Activated CD4-positive, alpha-beta T cell treated with anti-CD3 and anti-CD28 coated beads, Interleukin-2, amount 10 ng/mL, durations not matched to agents 24 days and 14 days (primary cell): ENCODE results near the gene SHB. TPM values are rescaled to one million over a fixed set of nuclear protein-coding genes. Genes with fewer than 3 reads are reported as not detected.

Source experiments
- DNase-seq: peaks from one replicate; pipeline ENCODE4 v3.0.0; 2022
- H3K27ac Mint-ChIP-seq: one replicate; pipeline ENCODE4 v1.8.0; 2022; ENCODE audit warnings: mild to moderate bottlenecking, mixed read lengths
- H3K27me3 Mint-ChIP-seq: one replicate; pipeline ENCODE4 v1.8.0; 2022; ENCODE audit warnings: mixed read lengths
- H3K36me3 Mint-ChIP-seq: one replicate; pipeline ENCODE4 v1.8.0; 2022; ENCODE audit warnings: low read depth, mild to moderate bottlenecking, mixed read lengths
- H3K4me1 Mint-ChIP-seq: one replicate; pipeline ENCODE4 v1.8.0; 2021; ENCODE audit warnings: mixed read lengths
- H3K4me3 Mint-ChIP-seq: one replicate; pipeline ENCODE4 v1.8.0; 2022; ENCODE audit warnings: mild to moderate bottlenecking, moderate library complexity, mixed read lengths
- H3K9me3 Mint-ChIP-seq: one replicate; pipeline ENCODE4 v1.8.0; 2021; ENCODE audit warnings: mixed read lengths
- intact Hi-C: fragments of 100-400 bp; cut with micrococcal nuclease; formaldehyde crosslinking; loops from one replicate; pipeline ENCODE4 v1.15.1; 2023
- total RNA-seq: library from RNA; stranded (reverse); gene quantifications from 2 replicates; pipeline ENCODE4 v1.2.3, GENCODE V29; 2022

Gene SHB
- total RNA-seq, 1 donor from 2014 or later: 2.1 TPM

DNA sequence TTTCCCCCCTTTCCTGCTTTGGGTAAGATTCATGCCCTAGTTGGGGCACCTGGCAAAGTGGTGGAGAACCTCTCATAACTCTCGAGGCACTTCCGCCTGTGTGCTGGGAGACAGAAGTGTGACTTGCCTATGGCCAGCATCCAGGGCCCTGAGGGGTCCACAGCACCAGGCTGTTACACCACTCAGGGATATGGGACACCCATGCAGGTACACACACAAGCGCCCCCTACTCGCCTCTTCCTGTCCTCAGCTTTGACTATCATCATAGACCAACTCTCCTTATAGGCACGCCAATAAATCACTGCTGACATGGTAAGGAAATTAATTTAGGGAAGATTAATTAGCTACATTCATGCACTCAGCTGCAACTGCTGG is 45.4 kb downstream of the SHB start:
- Mint-ChIP-seq H3K36me3 (no peaks in the 10 kb centered on the region), H3K4me3 (no peak overlapping the region), H3K27ac (no peak overlapping the region), H3K9me3 (no peaks in the 10 kb centered on the region), H3K27me3 (peaks cover under 1% of the 10 kb centered on the region), H3K4me1 (no peaks in the 10 kb centered on the region)
- intact Hi-C loops: no loop called here
- DNase-seq: no peak

DNA sequence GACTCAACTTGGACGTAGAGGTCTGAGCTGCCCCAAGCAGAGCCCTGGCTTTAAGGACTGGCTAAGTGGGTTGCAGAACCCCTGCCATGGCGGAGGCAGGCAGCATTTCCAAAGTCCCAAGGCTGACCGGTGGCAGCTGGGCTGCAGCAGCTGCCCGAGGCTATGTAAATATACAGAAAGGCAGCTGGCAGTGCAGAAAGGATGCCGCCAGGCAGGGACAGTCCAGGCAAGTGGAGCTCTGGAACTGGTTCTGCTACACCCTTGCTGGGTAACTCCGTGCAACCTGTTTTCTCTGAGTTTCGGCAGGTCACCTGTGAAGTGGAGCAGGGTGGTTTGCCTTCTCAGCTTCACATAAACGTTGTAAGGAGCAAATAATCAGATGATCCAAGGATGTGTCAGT is 46.0 kb downstream of the SHB start:
- peaks cover 2% of the 10 kb centered on the region for H3K27me3 Mint-ChIP-seq
- no peak for DNase-seq
- no peaks in the 10 kb centered on the region for H3K9me3 Mint-ChIP-seq
- H3K4me3 Mint-ChIP-seq: no peak overlapping the region
- no peaks in the 10 kb centered on the region for H3K36me3 Mint-ChIP-seq
- H3K4me1 Mint-ChIP-seq: no peaks in the 10 kb centered on the region
- no peak overlapping the region for H3K27ac Mint-ChIP-seq
- intact Hi-C loops: no loop called here

DNA sequence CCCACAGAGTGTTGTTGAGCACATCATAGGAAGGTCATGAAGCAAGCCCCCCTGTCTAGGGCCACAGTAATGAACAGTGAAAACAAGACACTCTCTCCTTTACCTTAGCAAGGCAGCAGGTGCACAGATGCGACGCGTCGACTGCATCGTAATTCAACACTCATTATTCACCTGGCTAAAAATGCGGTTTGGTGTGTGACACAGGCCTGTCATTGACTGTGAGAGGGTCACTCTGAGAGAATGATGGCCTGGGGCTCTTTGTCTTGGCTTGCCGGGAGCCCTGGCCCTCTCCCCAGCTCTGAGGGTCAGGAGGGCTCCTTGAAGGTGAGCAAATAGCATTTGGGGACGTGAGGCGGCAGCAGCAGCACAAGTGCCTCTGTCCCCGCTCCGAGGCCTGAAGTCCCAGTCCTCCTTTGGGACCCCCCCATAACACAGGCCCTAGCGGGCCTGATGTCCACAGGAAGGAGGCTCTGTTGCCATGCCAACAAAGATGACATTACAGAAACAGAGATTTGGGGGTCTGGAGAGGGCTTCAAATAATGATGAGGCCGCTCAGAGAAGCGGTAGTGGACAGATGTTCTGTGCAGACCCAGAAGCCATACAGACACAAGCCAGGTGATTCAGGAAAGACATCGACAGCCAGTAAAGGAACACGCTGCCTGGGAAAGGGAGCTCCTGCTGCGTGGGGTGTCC is 46.7 kb downstream of the SHB start:
- no peaks in the 10 kb centered on the region for H3K9me3 Mint-ChIP-seq
- H3K36me3 Mint-ChIP-seq: no peaks in the 10 kb centered on the region
- no peaks in the 10 kb centered on the region for H3K4me1 Mint-ChIP-seq
- H3K27ac Mint-ChIP-seq: no peak overlapping the region
- no peak for DNase-seq
- no peak overlapping the region for H3K4me3 Mint-ChIP-seq
- intact Hi-C loops: no loop called here
- peaks cover 2% of the 10 kb centered on the region for H3K27me3 Mint-ChIP-seq

DNA sequence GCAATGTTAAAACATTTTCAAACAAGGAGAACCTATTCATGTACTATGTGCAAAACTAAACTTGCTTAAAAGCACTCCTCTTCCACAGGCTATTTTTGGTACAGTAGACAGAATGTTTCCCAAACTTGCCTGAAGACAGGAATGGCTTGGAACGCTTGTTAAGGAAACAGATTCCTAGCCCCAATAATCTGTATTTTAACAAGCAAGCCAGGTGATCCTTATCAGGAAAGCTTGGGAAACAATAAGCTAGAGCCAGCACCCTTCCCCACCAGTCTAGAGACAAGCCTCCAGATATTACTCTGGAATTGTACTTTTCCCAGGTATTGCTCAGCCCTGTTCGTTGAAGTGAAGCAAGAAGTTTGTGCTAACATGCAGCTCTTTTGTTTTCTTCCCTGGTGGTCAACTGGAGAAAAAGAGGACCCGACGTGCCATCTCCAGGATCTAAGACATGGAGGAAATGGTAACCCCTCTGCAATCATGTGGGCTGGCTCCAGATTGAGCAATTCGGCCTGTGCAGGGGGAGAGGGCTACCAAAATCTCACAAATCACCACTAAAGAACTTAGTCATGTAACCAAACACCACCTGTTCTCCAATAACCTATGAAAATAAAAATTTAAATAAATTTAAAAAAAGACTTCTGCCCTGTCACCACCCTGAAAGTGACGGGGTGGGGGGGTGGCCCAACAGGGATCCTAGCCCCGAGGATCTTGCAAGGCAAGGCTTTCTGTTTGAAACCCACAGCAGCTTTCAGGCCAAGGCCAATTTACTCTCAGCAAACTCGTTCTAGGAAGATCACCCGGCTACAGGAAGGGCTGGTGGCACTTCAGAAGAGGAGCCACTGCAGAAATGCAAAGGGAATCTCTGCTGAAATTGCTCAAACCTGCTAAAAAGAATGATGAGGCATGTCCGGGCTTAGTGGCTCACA is 48.6 kb downstream of the SHB start:
- H3K4me1 Mint-ChIP-seq: no peaks in the 10 kb centered on the region
- intact Hi-C loops: no loop called here

DNA sequence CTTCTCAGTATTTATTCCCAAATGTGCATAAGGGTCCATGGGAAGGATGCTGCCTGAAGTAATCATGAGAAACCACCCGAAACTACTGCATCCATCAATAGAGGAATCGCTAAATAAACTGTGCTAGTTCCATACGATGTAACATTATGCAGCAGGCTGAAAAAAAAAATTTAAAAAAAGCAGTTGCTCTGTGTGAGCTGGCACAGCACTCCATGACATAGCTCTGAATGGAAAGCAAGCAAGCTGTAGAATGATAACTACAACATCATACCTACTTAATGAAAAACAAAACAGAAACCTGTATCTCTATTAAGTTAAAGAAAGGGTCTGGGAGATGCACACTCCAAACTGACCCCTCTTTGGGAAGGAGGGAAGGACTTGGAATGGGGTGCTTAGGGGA is 49.3 kb downstream of the SHB start:
- Mint-ChIP-seq H3K36me3 (no peaks in the 10 kb centered on the region), H3K9me3 (no peaks in the 10 kb centered on the region)
- intact Hi-C loops: no loop called here

More for the DNA sequence above, 48.6 kb downstream of the SHB start:
- Mint-ChIP-seq H3K27me3 (peaks cover 2% of the 10 kb centered on the region), H3K4me3 (no peak overlapping the region), H3K9me3 (no peaks in the 10 kb centered on the region), H3K36me3 (no peaks in the 10 kb centered on the region), H3K27ac (no peak overlapping the region)
- no peak for DNase-seq

DNA sequence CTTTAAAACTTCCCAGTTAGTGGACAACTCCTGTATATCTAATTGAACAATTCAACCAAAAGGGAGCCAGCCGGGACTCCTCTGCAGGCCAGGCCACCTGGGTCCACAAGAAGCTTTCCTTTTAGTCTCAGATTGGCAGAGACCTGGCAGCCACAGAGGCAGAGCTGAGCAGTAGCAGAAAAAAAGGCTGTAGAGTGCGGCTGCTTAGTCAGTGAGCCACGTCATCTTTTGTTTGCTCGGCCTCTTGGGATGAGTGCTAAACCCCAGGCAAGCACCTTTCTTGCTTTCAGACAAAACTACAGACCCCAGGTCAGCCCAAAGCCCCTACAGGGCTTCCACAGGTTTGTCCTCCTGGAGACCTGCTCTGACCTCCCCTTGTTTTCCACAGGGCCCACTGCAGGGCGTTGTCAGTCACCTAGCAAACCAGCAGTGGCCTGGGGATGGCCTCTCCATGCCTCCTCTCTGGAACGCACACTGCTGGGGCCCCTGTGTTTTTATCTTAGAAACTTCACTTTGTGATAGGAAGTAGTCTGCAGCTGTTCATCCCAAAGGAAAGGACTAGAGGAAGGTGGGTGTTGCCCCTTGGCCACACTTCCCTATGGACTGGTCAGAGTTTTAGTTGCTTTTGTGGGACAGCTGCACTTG is 49.9 kb downstream of the SHB start:
- Mint-ChIP-seq H3K4me1 (no peaks in the 10 kb centered on the region), H3K27me3 (peaks cover 2% of the 10 kb centered on the region), H3K36me3 (no peaks in the 10 kb centered on the region), H3K4me3 (no peak overlapping the region), H3K27ac (no peak overlapping the region), H3K9me3 (no peaks in the 10 kb centered on the region)
- DNase-seq: no peak
- intact Hi-C loops: no loop called here

More for the DNA sequence above, 49.3 kb downstream of the SHB start:
- Mint-ChIP-seq H3K4me3 (no peak overlapping the region), H3K27ac (no peak overlapping the region), H3K4me1 (no peaks in the 10 kb centered on the region), H3K27me3 (peaks cover 2% of the 10 kb centered on the region)
- no peak for DNase-seq

DNA sequence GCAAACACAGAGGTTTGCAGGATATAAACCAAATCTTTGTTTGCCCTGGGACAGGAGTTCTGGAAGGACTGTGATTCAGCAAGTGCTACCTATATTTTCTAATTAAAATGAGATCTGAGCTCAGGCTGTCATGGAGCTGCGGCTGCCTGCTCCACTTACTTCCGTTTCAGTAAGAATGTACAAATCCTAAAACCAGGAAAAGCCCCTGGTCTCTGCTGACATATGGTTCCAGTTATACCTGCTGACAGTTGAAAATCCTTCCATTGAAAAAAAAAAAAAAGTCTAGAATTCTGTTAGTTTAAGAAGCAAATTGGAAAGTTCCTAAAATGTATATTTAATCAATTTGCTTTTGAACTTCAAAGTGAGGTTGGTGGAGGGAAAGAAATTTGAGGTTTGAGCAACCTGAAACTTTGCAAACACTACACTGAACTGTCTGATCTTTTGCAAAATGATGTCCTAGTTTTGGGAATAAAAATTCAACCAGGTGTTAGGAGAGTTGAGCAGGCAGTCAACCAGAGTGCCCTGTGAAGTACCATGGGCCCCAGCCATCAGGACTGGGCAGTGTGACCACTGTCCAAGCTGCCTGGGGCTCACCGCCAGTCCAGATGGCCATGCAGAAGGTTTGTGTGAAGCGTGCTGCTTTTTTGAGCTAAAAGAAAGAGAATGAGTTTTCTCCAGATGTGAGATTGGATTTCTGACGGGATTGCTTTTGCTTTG is 50.6 kb downstream of the SHB start:
- intact Hi-C loops: no loop called here
- Mint-ChIP-seq H3K4me1 (no peaks in the 10 kb centered on the region), H3K4me3 (no peak overlapping the region), H3K27ac (no peak overlapping the region), H3K27me3 (peaks cover 2% of the 10 kb centered on the region), H3K9me3 (no peaks in the 10 kb centered on the region), H3K36me3 (no peaks in the 10 kb centered on the region)
- no peak for DNase-seq

DNA sequence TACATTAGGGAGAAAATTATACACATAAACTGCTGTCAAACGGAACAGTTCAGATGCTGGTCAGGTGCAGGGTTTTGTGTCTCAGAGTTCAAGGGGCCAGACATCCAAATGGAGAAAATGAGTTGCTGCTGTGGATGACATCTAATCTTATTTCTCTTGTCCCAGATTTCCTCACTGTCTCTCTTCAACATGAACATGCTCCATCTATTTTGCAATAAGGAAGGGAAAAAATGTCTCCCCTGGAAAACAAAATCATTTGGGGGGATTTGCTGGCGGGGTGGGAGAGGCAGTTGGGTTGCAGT is 51.2 kb downstream of the SHB start:
- Mint-ChIP-seq H3K9me3 (no peaks in the 10 kb centered on the region), H3K4me1 (no peaks in the 10 kb centered on the region), H3K27ac (no peak overlapping the region), H3K36me3 (no peaks in the 10 kb centered on the region), H3K4me3 (no peak overlapping the region), H3K27me3 (peaks cover 2% of the 10 kb centered on the region)
- intact Hi-C loops: no loop called here
- DNase-seq: no peak

DNA sequence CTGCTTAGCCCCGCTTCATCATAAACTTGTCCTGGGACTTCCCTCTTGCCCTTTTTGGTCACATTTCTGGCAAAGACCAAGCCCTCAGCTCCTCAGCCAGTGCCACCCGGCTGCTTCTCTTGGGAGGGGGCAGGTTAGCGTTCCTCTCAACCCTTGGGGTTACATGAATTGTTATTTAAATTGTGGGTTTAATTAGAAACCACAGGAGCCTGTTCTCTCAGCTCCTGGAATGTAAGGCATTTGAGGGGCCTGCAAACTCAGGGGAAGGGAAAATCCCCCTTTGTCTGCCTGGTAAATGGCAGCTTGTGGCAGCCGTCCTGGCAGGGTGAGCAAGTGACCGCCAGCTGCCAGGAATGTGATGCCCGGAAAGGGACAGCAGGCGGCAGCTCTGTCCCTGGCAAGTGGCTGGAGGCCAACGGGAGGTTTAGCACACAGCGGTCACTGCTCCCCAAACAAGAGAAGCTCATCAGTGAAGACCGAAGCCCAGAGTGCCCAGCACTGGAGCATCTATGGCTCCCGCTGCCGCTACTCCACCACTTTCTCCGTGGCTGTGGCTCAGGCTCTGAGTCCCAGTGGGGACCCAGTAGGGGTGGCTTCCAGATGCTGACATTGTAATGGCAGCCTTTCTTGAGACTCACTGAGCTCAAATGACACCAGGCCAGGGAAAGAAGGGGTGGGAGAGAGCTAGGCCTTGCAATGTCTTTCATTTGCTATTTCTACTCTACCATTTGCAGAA is 51.7 kb downstream of the SHB start:
- no peak overlapping the region for H3K4me3 Mint-ChIP-seq
- H3K9me3 Mint-ChIP-seq: no peaks in the 10 kb centered on the region
- no peaks in the 10 kb centered on the region for H3K36me3 Mint-ChIP-seq
- intact Hi-C loops: no loop called here
- H3K27ac Mint-ChIP-seq: no peak overlapping the region
- H3K4me1 Mint-ChIP-seq: no peaks in the 10 kb centered on the region
- DNase-seq: no peak
- H3K27me3 Mint-ChIP-seq: peaks cover 2% of the 10 kb centered on the region

DNA sequence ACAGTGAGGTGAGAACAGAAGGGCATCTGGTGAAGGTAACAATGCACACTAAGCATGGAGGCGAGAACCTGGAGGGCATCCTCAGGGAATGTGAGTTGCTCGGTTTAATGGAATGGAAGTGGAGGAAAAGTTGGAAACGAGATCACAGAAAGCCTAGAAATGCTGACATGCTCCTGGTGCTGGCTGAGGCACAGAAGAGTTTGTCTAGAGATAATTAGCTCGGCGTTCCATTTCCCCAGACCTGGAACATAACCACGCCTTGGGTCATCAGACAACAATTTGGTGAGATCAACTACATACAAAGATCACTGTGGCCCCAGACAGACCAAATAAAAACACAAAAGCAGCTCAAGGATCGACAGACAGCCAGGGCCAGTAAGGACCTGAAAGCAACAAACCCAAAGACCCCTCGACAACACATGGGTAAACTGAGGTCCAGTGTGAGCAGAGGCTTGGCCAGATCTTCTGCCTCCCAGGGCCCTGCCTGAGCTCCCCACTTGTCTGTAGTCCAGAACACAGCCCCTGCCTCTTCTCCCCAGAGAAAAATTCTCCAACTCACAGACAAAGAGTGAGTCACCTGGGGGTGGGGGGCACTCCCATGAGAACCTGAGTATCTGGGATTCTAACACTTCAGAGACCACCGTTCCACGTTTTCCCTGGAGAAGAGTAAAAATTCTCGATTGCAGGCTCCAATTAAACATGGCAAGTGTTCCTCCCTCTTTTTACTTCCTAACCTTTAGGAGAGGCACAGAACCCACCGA is 52.5 kb downstream of the SHB start:
- no peaks in the 10 kb centered on the region for H3K9me3 Mint-ChIP-seq

DNA sequence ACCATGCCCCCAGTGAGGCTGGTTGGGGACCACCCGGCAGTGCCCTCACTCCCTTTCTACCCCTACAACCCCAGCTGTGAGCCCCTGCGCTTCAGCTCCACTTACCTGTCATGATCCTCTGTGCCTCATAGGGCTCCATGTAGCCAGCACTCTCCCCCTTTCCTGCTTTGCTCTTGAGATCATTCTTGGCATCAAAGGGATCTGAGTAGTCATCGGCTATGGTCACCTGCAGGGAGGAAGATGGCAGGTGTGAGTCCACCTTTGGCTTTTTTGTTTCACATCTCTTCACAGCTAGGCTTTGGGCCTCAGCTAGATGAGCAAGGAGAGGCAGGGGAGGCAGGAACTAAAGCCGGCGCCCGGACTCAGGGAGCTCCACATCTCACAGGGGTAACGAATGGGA is 53.1 kb downstream of the SHB start:
- no peaks in the 10 kb centered on the region for H3K9me3 Mint-ChIP-seq
- intact Hi-C loops: no loop called here
- no peak for DNase-seq
- no peak overlapping the region for H3K4me3 Mint-ChIP-seq
- H3K27ac Mint-ChIP-seq: no peak overlapping the region
- H3K27me3 Mint-ChIP-seq: peaks cover 2% of the 10 kb centered on the region
- H3K36me3 Mint-ChIP-seq: no peaks in the 10 kb centered on the region
- H3K4me1 Mint-ChIP-seq: no peaks in the 10 kb centered on the region

More for the DNA sequence above, 52.5 kb downstream of the SHB start:
- no peaks in the 10 kb centered on the region for H3K4me1 Mint-ChIP-seq
- no peak for DNase-seq
- peaks cover 2% of the 10 kb centered on the region for H3K27me3 Mint-ChIP-seq
- no peak overlapping the region for H3K27ac Mint-ChIP-seq
- intact Hi-C loops: no loop called here
- no peak overlapping the region for H3K4me3 Mint-ChIP-seq
- no peaks in the 10 kb centered on the region for H3K36me3 Mint-ChIP-seq

DNA sequence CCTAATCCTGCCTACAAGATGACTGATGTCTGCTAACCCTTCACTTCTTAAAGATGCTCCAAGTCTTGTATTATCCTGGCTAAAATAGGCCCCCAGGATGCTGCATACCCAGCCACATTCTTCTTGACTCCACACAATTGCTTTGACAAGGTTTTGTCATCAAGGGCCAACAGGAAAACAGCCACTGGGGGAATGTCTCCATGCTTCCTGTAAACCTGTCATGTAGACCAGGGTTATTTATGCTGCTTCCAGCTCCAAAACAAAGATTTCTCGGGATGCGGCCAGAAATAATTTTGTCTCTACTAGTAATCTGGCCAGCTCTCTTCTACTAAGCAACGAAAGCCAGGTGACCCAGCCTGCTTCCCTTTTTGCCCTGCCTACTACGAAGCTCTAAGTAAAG is 53.8 kb downstream of the SHB start:
- Mint-ChIP-seq H3K4me3 (no peak overlapping the region), H3K36me3 (no peaks in the 10 kb centered on the region), H3K27ac (no peak overlapping the region), H3K9me3 (no peaks in the 10 kb centered on the region), H3K4me1 (no peaks in the 10 kb centered on the region), H3K27me3 (peaks cover 2% of the 10 kb centered on the region)
- no peak for DNase-seq
- intact Hi-C loops: no loop called here
